IMR-90 (cell line): ENCODE measurements around the gene CLTA. TPM values are rescaled to one million over a fixed set of nuclear protein-coding genes. Genes with fewer than 3 reads are reported as not detected.

Source experiments
- ATAC-seq: fragments of 200-7000 bp; cut with Tn5 transposase; 2 replicates; pipeline ENCODE4 v1.9.1; 2020; ENCODE audit warnings: low read depth, mild to moderate bottlenecking, moderate library complexity
- BruUV-seq: library from RNA; stranded (reverse); fragments of 400-500 nt; replicated peaks from 2 replicates; lab custom pipeline; 2021; lab: Mats Ljungman, UMichigan
- CTCF ChIA-PET: fragments of 300-600 bp; formaldehyde crosslinking; extraction: SDS; loops from one replicate; lab custom pipeline; 2021; ENCODE audit warnings: antibody characterized with exemption; lab: Yijun Ruan, JAX
- POLR2A ChIA-PET: fragments of 300-600 bp; sonication (Branson Sonifier 250); formaldehyde crosslinking; loops from one replicate; lab custom pipeline; 2022; ENCODE audit warnings: antibody characterized with exemption; ENCODE audit not compliant: unreplicated experiment; lab: Charles Lee
- DNase-seq: peaks from one replicate; pipeline ENCODE4 v3.0.0; 2013
- H2AFZ ChIP-seq: replicated peaks from 2 replicates; pipeline ENCODE3; 2013; ENCODE audit warnings: low read length, mild to moderate bottlenecking; ENCODE audit not compliant: poor library complexity
- H2AK5ac ChIP-seq: 2 replicates; pipeline ENCODE4 v1.6.1; 2013; ENCODE audit warnings: low read depth, low read length, inconsistent platforms
- H2AK9ac ChIP-seq: replicated peaks from 2 replicates; pipeline ENCODE3; 2013; ENCODE audit warnings: mild to moderate bottlenecking, low read depth, low read length, moderate library complexity; ENCODE audit not compliant: poor library complexity
- H2BK120ac ChIP-seq: 2 replicates; pipeline ENCODE4 v1.6.1; 2013; ENCODE audit warnings: low read depth, low read length, inconsistent platforms
- H2BK15ac ChIP-seq: 3 replicates; pipeline ENCODE4 v1.6.1; 2013; ENCODE audit warnings: low read depth, low read length, inconsistent platforms
- H2BK20ac ChIP-seq: 2 replicates; pipeline ENCODE4 v1.6.1; 2013; ENCODE audit warnings: low read depth, mild to moderate bottlenecking, inconsistent platforms, low read length, moderate library complexity
- H2BK5ac ChIP-seq: 2 replicates; pipeline ENCODE4 v1.6.1; 2013; ENCODE audit warnings: mild to moderate bottlenecking, low read depth, low read length, inconsistent platforms; ENCODE audit not compliant: poor library complexity, severe bottlenecking
- H3K14ac ChIP-seq: replicated peaks from 2 replicates; pipeline ENCODE4 v1.6.1; 2013; ENCODE audit warnings: low read depth, low read length, inconsistent platforms
- H3K18ac ChIP-seq: 2 replicates; pipeline ENCODE4 v1.6.1; 2013; ENCODE audit warnings: low read depth, low read length, control low read depth
- H3K23ac ChIP-seq: 2 replicates; pipeline ENCODE4 v1.6.1; 2013; ENCODE audit warnings: low read depth, low read length, inconsistent platforms
- H3K27ac ChIP-seq: 2 replicates; pipeline ENCODE4 v1.5.1; 2013; ENCODE audit warnings: mild to moderate bottlenecking, control low read depth, low read length; ENCODE audit not compliant: insufficient read depth
- H3K27me3 ChIP-seq: 2 replicates; pipeline ENCODE4 v1.6.1; 2013; ENCODE audit warnings: low read length; ENCODE audit not compliant: control insufficient read depth, insufficient read depth
- H3K36me3 ChIP-seq: 2 replicates; pipeline ENCODE4 v1.6.1; 2013; ENCODE audit warnings: low read length, mixed read lengths; ENCODE audit not compliant: control insufficient read depth, insufficient read depth
- H3K4ac ChIP-seq: 2 replicates; pipeline ENCODE4 v1.6.1; 2013; ENCODE audit warnings: low read depth, low read length, inconsistent platforms
- H3K4me1 ChIP-seq: 2 replicates; pipeline ENCODE4 v1.6.1; 2013; ENCODE audit warnings: low read length, mixed read lengths; ENCODE audit not compliant: control insufficient read depth, insufficient read depth
- H3K4me2 ChIP-seq: 2 replicates; pipeline ENCODE4 v1.6.1; 2013; ENCODE audit warnings: low read depth, mild to moderate bottlenecking, control low read depth, low read length, moderate library complexity
- H3K4me3 ChIP-seq: 2 replicates; pipeline ENCODE4 v1.5.1; 2013; ENCODE audit warnings: low read depth, mild to moderate bottlenecking, control low read depth, low read length, moderate library complexity; ENCODE audit not compliant: insufficient read depth
- H3K56ac ChIP-seq: 2 replicates; pipeline ENCODE4 v1.6.1; 2013; ENCODE audit warnings: low read length, inconsistent platforms; ENCODE audit not compliant: insufficient read depth; ENCODE audit errors: extremely low read depth
- H3K79me1 ChIP-seq, 2 experiments: 2 replicates each; pipeline ENCODE4 v1.6.1; 2013; ENCODE audit warnings: low read length in 2 of 2, inconsistent platforms in 1 of 2, low read depth in 1 of 2
- H3K9ac ChIP-seq: 2 replicates; pipeline ENCODE4 v1.6.1; 2013; ENCODE audit warnings: low read depth, low read length, control low read depth
- H3K9me1 ChIP-seq: 2 replicates; pipeline ENCODE4 v1.6.1; 2013; ENCODE audit warnings: low read length, inconsistent platforms; ENCODE audit not compliant: insufficient read depth
- H3K9me3 ChIP-seq: 2 replicates; pipeline ENCODE4 v1.6.1; 2013; ENCODE audit warnings: low read length; ENCODE audit not compliant: control insufficient read depth, insufficient read depth
- H4K20me1 ChIP-seq: 2 replicates; pipeline ENCODE4 v1.6.1; 2013; ENCODE audit warnings: low read length, inconsistent platforms; ENCODE audit not compliant: insufficient read depth
- H4K5ac ChIP-seq: 2 replicates; pipeline ENCODE4 v1.6.1; 2013; ENCODE audit warnings: mild to moderate bottlenecking, low read depth, low read length, control low read depth
- H4K8ac ChIP-seq, 2 experiments: 2 replicates each; pipeline ENCODE4 v1.6.1; 2013; ENCODE audit warnings: low read depth in 2 of 2, low read length in 2 of 2, control low read depth in 1 of 2, inconsistent platforms in 1 of 2
- H4K91ac ChIP-seq: 2 replicates; pipeline ENCODE4 v1.6.1; 2013; ENCODE audit warnings: low read depth, low read length, inconsistent platforms; ENCODE audit not compliant: insufficient read depth
- BHLHE40 ChIP-seq: fragments of 150-350 bp; IDR thresholded peaks from 2 replicates; pipeline ENCODE4 v1.6.1; 2016; ENCODE audit warnings: mild to moderate bottlenecking, low read depth, low read length
- CEBPB ChIP-seq: IDR thresholded peaks from 2 replicates; pipeline ENCODE4 v1.6.1; 2012; ENCODE audit warnings: low read depth, low read length, improper control_type of control experiment
- CHD1 ChIP-seq: IDR thresholded peaks from 2 replicates; pipeline ENCODE4 v1.6.1; 2012; ENCODE audit warnings: low read depth, low read length, improper control_type of control experiment
- CTCF ChIP-seq: conservative IDR thresholded peaks from 2 replicates; pipeline ENCODE4 v1.5.1; 2012; ENCODE audit warnings: mild to moderate bottlenecking, low read depth, low read length, improper control_type of control experiment
- ELK1 ChIP-seq: fragments of 150-350 bp; IDR thresholded peaks from 2 replicates; pipeline ENCODE4 v1.6.1; 2016; ENCODE audit warnings: low read depth, mild to moderate bottlenecking, low read length, moderate library complexity, borderline replicate concordance
- FOS ChIP-seq: fragments of 150-350 bp; IDR thresholded peaks from 2 replicates; pipeline ENCODE4 v1.6.1; 2016; ENCODE audit warnings: low read depth, low read length
- MAFK ChIP-seq: IDR thresholded peaks from 2 replicates; pipeline ENCODE4 v1.6.1; 2012; ENCODE audit warnings: low read depth, low read length, improper control_type of control experiment
- MAZ ChIP-seq: IDR thresholded peaks from 2 replicates; pipeline ENCODE4 v1.6.1; 2012; ENCODE audit warnings: low read depth, mild to moderate bottlenecking, low read length, improper control_type of control experiment, moderate library complexity, borderline replicate concordance
- MXI1 ChIP-seq: IDR thresholded peaks from 2 replicates; pipeline ENCODE4 v1.6.1; 2012; ENCODE audit warnings: low read depth, mild to moderate bottlenecking, low read length, moderate library complexity, borderline replicate concordance
- NFE2L2 ChIP-seq: fragments of 150-350 bp; IDR thresholded peaks from 2 replicates; pipeline ENCODE4 v1.6.1; 2016; ENCODE audit warnings: low read depth, mild to moderate bottlenecking, low read length
- POLR2A ChIP-seq: IDR thresholded peaks from 2 replicates; pipeline ENCODE4 v1.6.1; 2012; ENCODE audit warnings: mild to moderate bottlenecking, low read depth, low read length
- RAD21 ChIP-seq: IDR thresholded peaks from 2 replicates; pipeline ENCODE4 v1.6.1; 2012; ENCODE audit warnings: low read length, improper control_type of control experiment
- RCOR1 ChIP-seq: IDR thresholded peaks from 2 replicates; pipeline ENCODE4 v1.6.1; 2012; ENCODE audit warnings: mild to moderate bottlenecking, low read length, improper control_type of control experiment; ENCODE audit not compliant: insufficient replicate concordance
- RFX5 ChIP-seq: IDR thresholded peaks from 2 replicates; pipeline ENCODE4 v1.8.0; 2012; ENCODE audit warnings: low read depth, mild to moderate bottlenecking, low read length, moderate library complexity
- SMC3 ChIP-seq: fragments of 150-350 bp; IDR thresholded peaks from 2 replicates; pipeline ENCODE4 v1.6.1; 2016; ENCODE audit warnings: low read depth, mild to moderate bottlenecking, antibody characterized with exemption, low read length, moderate library complexity
- USF2 ChIP-seq: fragments of 150-350 bp; IDR thresholded peaks from 2 replicates; pipeline ENCODE4 v1.6.1; 2017; ENCODE audit warnings: mild to moderate bottlenecking, antibody characterized with exemption, low read length, low read depth
- WGBS, 2 experiments: methylation state at CpG; one replicate each; pipeline versions ENCODE4 v1.1.5 to v1.1.7; 2013; ENCODE audit warnings: missing lambda C conversion rate in 2 of 2; ENCODE audit not compliant: insufficient read length in 1 of 2; ENCODE audit errors: extremely low coverage in 2 of 2; 5-methylcytosine and 5-hydroxymethylcytosine counted together
- dilution Hi-C: fragments of 300-500 bp; cut with HindIII; formaldehyde crosslinking; loops from one replicate; pipeline ENCODE4 v1.14.3; 2018; ENCODE audit warnings: low sequenced_read_pairs; ENCODE audit not compliant: unreplicated experiment
- in situ Hi-C: fragments of 300-500 bp; cut with MboI; formaldehyde crosslinking; loops from 3 replicates; pipeline ENCODE4 v1.14.3; 2019; ENCODE audit warnings: low sequenced_read_pairs, inconsistent platforms, mixed read lengths
- intact Hi-C: fragments of 100-400 bp; cut with micrococcal nuclease; formaldehyde crosslinking; loops from 2 replicates; pipeline ENCODE4 v1.10.0; 2022
- polyA plus RNA-seq, 3 experiments: library from polyadenylated mRNA; depleted of rRNA; stranded (reverse); fragments of >200 nt; gene quantifications; 2 replicates each; pipeline ENCODE4 v1.2.3, GENCODE V29; 2012; ENCODE audit warnings: low replicate concordance in 1 of 3
- total RNA-seq: library from RNA; depleted of rRNA; stranded (reverse); fragments of >200 nt; gene quantifications from 2 replicates; pipeline ENCODE4 v1.2.3, GENCODE V29; 2012

Gene CLTA
- total and polyA plus RNA-seq, 2 of the 4 experiments (the other 2 are of a cell fraction): 133 to 246 TPM

GRCh38 chr9:36177571-36177970 is 13.2 kb upstream of the CLTA start:
- no CpG with 5 or more reads among the region's 4 CpGs for WGBS, 2 experiments
- no peak overlapping the region for H3K4me2 ChIP-seq
- H3K9me3 ChIP-seq: peaks cover 3% of the 10 kb centered on the region; the same call in 1 of the 2 replicates
- DNase-seq (no peak), ATAC-seq (no peak)
- H4K20me1 ChIP-seq: no peaks in the 10 kb centered on the region
- no peak overlapping the region for H4K5ac ChIP-seq
- no peak overlapping the region for H3K9ac ChIP-seq
- CTCF ChIA-PET: no interaction called here
- no peak overlapping the region for H2BK15ac ChIP-seq
- H3K14ac ChIP-seq: no peak overlapping the region
- H3K4ac ChIP-seq: no peak overlapping the region
- H2BK20ac ChIP-seq: no peak overlapping the region
- no peak overlapping the region for H3K18ac ChIP-seq
- no peaks in the 10 kb centered on the region for H3K36me3 ChIP-seq
- H3K27ac ChIP-seq: peak overlapping the region; percentile 61; the same call in 1 of the 2 replicates
- no peaks in the 10 kb centered on the region for H3K9me1 ChIP-seq
- H3K79me1 ChIP-seq: no peaks in the 10 kb centered on the region
- no peak overlapping the region for H2AFZ ChIP-seq
- H2BK120ac ChIP-seq: no peak overlapping the region
- TF ChIP-seq BHLHE40 (no peak), SMC3 (no peak), FOS (no peak), RFX5 (no peak), POLR2A (no peak), MAZ (no peak), USF2 (no peak), ELK1 (no peak), CEBPB (no peak), CTCF (no peak), RCOR1 (no peak), MAFK (no peak), MXI1 (no peak), NFE2L2 (no peak), CHD1 (no peak), RAD21 (no peak)
- no peaks in the 10 kb centered on the region for H3K27me3 ChIP-seq
- H3K23ac ChIP-seq: no peak overlapping the region
- peaks cover 2% of the 10 kb centered on the region; the same call in 1 of the 2 replicates for H3K4me1 ChIP-seq
- dilution Hi-C loops: no loop called here
- no peak overlapping the region for H2BK5ac ChIP-seq
- no peak overlapping the region for H2AK5ac ChIP-seq
- no TSS peak for BruUV-seq
- in situ Hi-C loops: loop anchor here (10.0 kb wide), 1 partner anchor 213 kb away; no protein-coding TSS in a partner anchor
- H3K56ac ChIP-seq: no peak overlapping the region
- H3K4me3 ChIP-seq: no peak overlapping the region
- no peak overlapping the region for H4K8ac ChIP-seq
- intact Hi-C loops: no loop called here
- no peak overlapping the region for H4K91ac ChIP-seq
- no peak overlapping the region for H2AK9ac ChIP-seq
- POLR2A ChIA-PET: interaction anchor here (0.6 kb wide), 1 partner anchor 78 kb away, joined by 11 read pairs; no protein-coding TSS in a partner anchor
